HEK293 (cell line): ENCODE results near the gene PITPNC1.
"Not testable (repeated sequence)": the region's sequence is repeated elsewhere in the genome, so short reads cannot be mapped to it uniquely, and the experiment has no call there.

Experiments used
- CTCF ChIA-PET: fragments of 350-600 bp; formaldehyde crosslinking; extraction: SDS; loops from one replicate; lab custom pipeline; 2021; ENCODE audit warnings: antibody characterized with exemption; lab: Yijun Ruan, JAX
- POLR2A ChIA-PET: fragments of 300-600 bp; formaldehyde crosslinking; extraction: SDS; loops from one replicate; lab custom pipeline; 2020; ENCODE audit warnings: antibody characterized with exemption, inconsistent platforms; lab: Yijun Ruan, JAX
- H3K27ac ChIP-seq: fragments of 200-500 bp; sonication (Bioruptor generic); 2 replicates; pipeline ENCODE4 v1.5.1; 2014; ENCODE audit warnings: low read depth, low read length, control low read depth, inconsistent platforms; ENCODE audit errors: extremely low read depth
- H3K36me3 ChIP-seq, 2 experiments: fragments of 200-500 bp in 1 of 2; sonication (Bioruptor generic) in 1 of 2; 1 replicate in 1 of 2; 2 replicates in 1 of 2; pipeline ENCODE4 v1.5.1; 2014 to 2017; ENCODE audit warnings: inconsistent platforms in 2 of 2, low read length in 2 of 2; ENCODE audit not compliant: control insufficient read depth in 2 of 2, insufficient read depth in 1 of 2
- H3K4me1 ChIP-seq: fragments of 200-500 bp; sonication (Bioruptor generic); 2 replicates; pipeline ENCODE4 v1.5.1; 2014; ENCODE audit warnings: mild to moderate bottlenecking, low read length, inconsistent platforms; ENCODE audit not compliant: control insufficient read depth, insufficient read depth
- H3K4me3 ChIP-seq: 2 replicates; pipeline ENCODE4 v1.5.1; 2011; ENCODE audit warnings: low read depth, mild to moderate bottlenecking, control low read depth, low read length, moderate library complexity
- H3K9me3 ChIP-seq: fragments of 200-500 bp; sonication (Bioruptor generic); 2 replicates; pipeline ENCODE4 v1.5.1; 2014; ENCODE audit warnings: low read depth, low read length, inconsistent platforms; ENCODE audit not compliant: control insufficient read depth, insufficient read depth
- BCL11B ChIP-seq: fragments of 450-650 bp; formaldehyde crosslinking; IDR thresholded peaks from 2 replicates; pipeline ENCODE4 v1.5.1; 2016; ENCODE audit warnings: low read depth, missing biosample characterization, missing genetic modification characterization
- EGR2 ChIP-seq: fragments of 450-650 bp; formaldehyde crosslinking; IDR thresholded peaks from 2 replicates; pipeline ENCODE4 v1.5.1; 2016; ENCODE audit warnings: low read depth, missing biosample characterization, missing genetic modification characterization
- KLF7 ChIP-seq: fragments of 450-650 bp; formaldehyde crosslinking; IDR thresholded peaks from 2 replicates; pipeline ENCODE4 v1.5.1; 2016; ENCODE audit warnings: missing biosample characterization, missing genetic modification characterization, borderline replicate concordance
- ZEB2 ChIP-seq: fragments of 450-650 bp; formaldehyde crosslinking; IDR thresholded peaks from 2 replicates; pipeline ENCODE4 v1.5.1; 2016; ENCODE audit warnings: missing biosample characterization, missing genetic modification characterization
- ZFHX2 ChIP-seq: fragments of 450-650 bp; formaldehyde crosslinking; conservative IDR thresholded peaks from 2 replicates; pipeline ENCODE4 v1.5.1; 2016; ENCODE audit warnings: missing biosample characterization, missing genetic modification characterization
- ZNF10 ChIP-seq: fragments of 450-650 bp; formaldehyde crosslinking; IDR thresholded peaks from 2 replicates; pipeline ENCODE4 v1.5.1; 2017; ENCODE audit warnings: missing biosample characterization, missing genetic modification characterization
- ZNF146 ChIP-seq: fragments of 450-650 bp; formaldehyde crosslinking; IDR thresholded peaks from 2 replicates; pipeline ENCODE4 v1.5.1; 2016; ENCODE audit warnings: missing biosample characterization, missing genetic modification characterization
- ZNF24 ChIP-seq: fragments of 450-650 bp; formaldehyde crosslinking; IDR thresholded peaks from 2 replicates; pipeline ENCODE4 v1.5.1; 2016; ENCODE audit warnings: missing biosample characterization, missing genetic modification characterization
- ZNF449 ChIP-seq: fragments of 450-650 bp; formaldehyde crosslinking; IDR thresholded peaks from 2 replicates; pipeline ENCODE4 v1.5.1; 2017; ENCODE audit warnings: missing biosample characterization, mild to moderate bottlenecking, missing genetic modification characterization, moderate library complexity
- ZNF473 ChIP-seq: fragments of 450-650 bp; formaldehyde crosslinking; IDR thresholded peaks from 2 replicates; pipeline ENCODE4 v1.5.1; 2017; ENCODE audit warnings: missing biosample characterization, missing genetic modification characterization
- ZNF529 ChIP-seq: fragments of 450-650 bp; formaldehyde crosslinking; IDR thresholded peaks from 2 replicates; pipeline ENCODE4 v1.5.1; 2017; ENCODE audit warnings: missing genetic modification characterization, missing biosample characterization; ENCODE audit not compliant: insufficient replicate concordance
- ZNF580 ChIP-seq: fragments of 450-650 bp; formaldehyde crosslinking; IDR thresholded peaks from 2 replicates; pipeline ENCODE4 v1.5.1; 2016; ENCODE audit warnings: missing biosample characterization, missing genetic modification characterization
- ZNF623 ChIP-seq: fragments of 450-650 bp; formaldehyde crosslinking; IDR thresholded peaks from 2 replicates; pipeline ENCODE4 v1.5.1; 2016; ENCODE audit warnings: missing biosample characterization, missing genetic modification characterization
- ZSCAN4 ChIP-seq: fragments of 450-650 bp; formaldehyde crosslinking; IDR thresholded peaks from 2 replicates; pipeline ENCODE4 v1.5.1; 2017; ENCODE audit warnings: missing biosample characterization, missing genetic modification characterization

Gene PITPNC1

DNA sequence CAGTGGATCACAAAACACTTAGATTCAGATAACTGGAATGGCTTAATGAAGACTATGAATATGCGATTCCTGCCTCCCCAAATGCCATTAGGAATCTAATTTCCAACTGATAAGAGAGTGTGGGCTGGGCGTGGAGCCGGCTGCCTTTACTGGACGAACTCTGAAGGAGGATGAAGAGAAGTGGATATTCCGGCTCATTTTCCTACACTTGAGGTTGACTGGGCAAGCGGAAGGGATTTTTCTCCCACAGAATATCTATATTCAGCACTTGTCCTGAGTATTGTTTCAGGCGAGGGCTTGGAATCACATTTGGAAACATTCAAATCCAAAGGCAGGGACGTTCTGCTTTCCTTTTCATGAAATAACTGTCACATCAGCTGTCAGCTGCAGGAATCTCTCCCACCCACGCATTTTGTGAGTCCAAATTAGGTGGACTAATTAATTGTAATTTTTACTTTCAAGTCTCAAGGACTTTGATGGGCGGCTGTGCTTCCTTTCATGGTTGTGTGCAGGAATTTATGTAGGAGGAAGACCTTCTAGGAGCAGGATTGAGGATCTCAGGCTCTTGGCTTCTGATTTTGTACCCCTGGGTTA, 138.5 kb downstream of the PITPNC1 start:
- Histone ChIP-seq H3K36me3 (no peaks in the 10 kb centered on the region), H3K4me1 (peaks cover 25% of the 10 kb centered on the region), H3K9me3 (no peaks in the 10 kb centered on the region; the same call in 1 of the 2 replicates), H3K27ac (no peak overlapping the region), H3K4me3 (no peak overlapping the region)
- ChIA-PET CTCF (no interaction called here), POLR2A (no interaction called here)
- TF ChIP-seq BCL11B (tag by site-specific recombination): no peak
- no peak for TF ChIP-seq ZNF449 (tag by site-specific recombination)
- no peak for TF ChIP-seq ZNF529 (tag by site-specific recombination)
- TF ChIP-seq ZNF623: no peak
- 0 out of 2 replicates have a peak, but pooled peaks have one; percentile 11 for TF ChIP-seq ZFHX2 (tag by site-specific recombination)
- TF ChIP-seq ZSCAN4 (tag by site-specific recombination): no peak
- TF ChIP-seq KLF7 (tag by site-specific recombination): no peak
- peak; percentile 7; the same call in 1 of the 2 replicates for TF ChIP-seq EGR2

GRCh38 chr17:67516571-67516970, 139.5 kb downstream of the PITPNC1 start:
- H3K27ac ChIP-seq, POLR2A ChIA-PET, H3K36me3 ChIP-seq, H3K4me3 ChIP-seq, CTCF ChIA-PET, H3K9me3 ChIP-seq: not testable (repeated sequence)
- H3K4me1 ChIP-seq: peaks cover 32% of the 10 kb centered on the region

GRCh38 chr17:67517325-67517724, 140.2 kb downstream of the PITPNC1 start:
- peaks cover 37% of the 10 kb centered on the region for H3K4me1 ChIP-seq
- no peaks in the 10 kb centered on the region; the same call in 1 of the 2 replicates for H3K9me3 ChIP-seq
- TF ChIP-seq ZNF580 (tag by site-specific recombination): peak; percentile 30; the same call in 1 of the 2 replicates
- TF ChIP-seq ZNF10 (tag by site-specific recombination): peak; percentile 87
- no peak for TF ChIP-seq ZNF473 (tag by site-specific recombination)
- TF ChIP-seq ZNF24 (tag by site-specific recombination): peak; percentile 65; the same call in 1 of the 2 replicates
- no peak for TF ChIP-seq ZEB2 (tag by site-specific recombination)
- no peak for TF ChIP-seq ZSCAN4 (tag by site-specific recombination)
- peak; percentile 81 for TF ChIP-seq ZNF146 (tag by site-specific recombination)
- H3K4me3 ChIP-seq: no peak overlapping the region
- H3K36me3 ChIP-seq: no peaks in the 10 kb centered on the region
- POLR2A ChIA-PET: no interaction called here
- CTCF ChIA-PET: no interaction called here
- no peak overlapping the region for H3K27ac ChIP-seq
